Neural cell (in vitro differentiated cells): ENCODE measurements around the gene SLC6A9. TPM values are rescaled to one million over a fixed set of nuclear protein-coding genes. Genes with fewer than 3 reads are reported as not detected.

Source experiments
- H2AFZ ChIP-seq: fragments of 200-600, 300-800 bp; sonication (generic), shearing (Covaris generic); 2 replicates; pipeline ENCODE4 v1.6.0; 2014; ENCODE audit warnings: low read depth, mild to moderate bottlenecking, antibody characterized with exemption, low read length, moderate library complexity
- H3F3A ChIP-seq: fragments of 200-600 bp; shearing (Covaris generic); 2 replicates; pipeline ENCODE4 v1.6.1; 2016; ENCODE audit warnings: mild to moderate bottlenecking, moderate library complexity, mixed read lengths, antibody characterized with exemption, low read length; ENCODE audit not compliant: insufficient read depth, poor library complexity, severe bottlenecking
- H3K27ac ChIP-seq: fragments of 200-600, 300-800 bp; sonication (generic), shearing (Covaris generic); 2 replicates; pipeline ENCODE4 v1.5.1; 2014; ENCODE audit warnings: mild to moderate bottlenecking, low read length, moderate library complexity
- H3K27me3 ChIP-seq: fragments of 300-800, 200-600 bp; sonication (generic), shearing (Covaris generic); 2 replicates; pipeline ENCODE4 v1.6.0; 2014; ENCODE audit warnings: mild to moderate bottlenecking, low read depth, low read length, moderate library complexity; ENCODE audit not compliant: insufficient read depth
- H3K36me3 ChIP-seq: fragments of 300-800, 200-600 bp; sonication (generic), shearing (Covaris generic); 2 replicates; pipeline ENCODE4 v1.5.1; 2014; ENCODE audit warnings: mild to moderate bottlenecking, antibody characterized with exemption, low read length, moderate library complexity; ENCODE audit not compliant: insufficient read depth
- H3K4me2 ChIP-seq: fragments of 300-800, 200-600 bp; sonication (generic), shearing (Covaris generic); 2 replicates; pipeline ENCODE4 v1.6.0; 2014; ENCODE audit warnings: mild to moderate bottlenecking, low read length
- H3K4me3 ChIP-seq: fragments of 300-800, 200-600 bp; sonication (generic), shearing (Covaris generic); 2 replicates; pipeline ENCODE4 v1.5.1; 2014; ENCODE audit warnings: mild to moderate bottlenecking, low read length, moderate library complexity
- H3K79me2 ChIP-seq: fragments of 200-600 bp; shearing (Covaris generic); replicated peaks from 2 replicates; pipeline ENCODE4 v1.6.0; 2014; ENCODE audit warnings: mild to moderate bottlenecking, low read length, moderate library complexity; ENCODE audit not compliant: insufficient read depth
- H3K9ac ChIP-seq: fragments of 300-800, 200-600 bp; sonication (generic), shearing (Covaris generic); 2 replicates; pipeline ENCODE4 v1.6.1; 2016; ENCODE audit warnings: mild to moderate bottlenecking, low read length, mixed read lengths
- H3K9me2 ChIP-seq: fragments of 200-600 bp; shearing (Covaris generic); 2 replicates; pipeline ENCODE4 v1.6.1; 2016; ENCODE audit warnings: mild to moderate bottlenecking, low read length, mixed read lengths; ENCODE audit not compliant: insufficient read depth
- H3K9me3 ChIP-seq: fragments of 200-600, 300-800 bp; sonication (generic), shearing (Covaris generic); 2 replicates; pipeline ENCODE4 v1.6.1; 2016; ENCODE audit warnings: mild to moderate bottlenecking, mixed run types, low read length, moderate library complexity, mixed read lengths
- H4K20me1 ChIP-seq: fragments of 200-600 bp; shearing (Covaris generic); 2 replicates; pipeline ENCODE4 v1.6.1; 2016; ENCODE audit warnings: mild to moderate bottlenecking, mixed run types; ENCODE audit not compliant: insufficient read depth
- CTCF ChIP-seq: fragments of 450-650 bp; IDR thresholded peaks from 2 replicates; pipeline ENCODE4 v1.5.1; 2014; ENCODE audit warnings: antibody characterized with exemption, mild to moderate bottlenecking, moderate library complexity; ENCODE audit not compliant: poor library complexity, severe bottlenecking
- EP300 ChIP-seq: fragments of 450-650 bp; conservative IDR thresholded peaks from 2 replicates; pipeline ENCODE4 v1.6.1; 2014; ENCODE audit warnings: antibody characterized with exemption, mild to moderate bottlenecking, moderate library complexity; ENCODE audit not compliant: poor library complexity, severe bottlenecking
- EZH2 ChIP-seq: fragments of 200-600, 300-800 bp; shearing (Covaris generic), sonication (generic); IDR thresholded peaks from 2 replicates; pipeline ENCODE4 v1.6.1; 2014; ENCODE audit warnings: antibody characterized with exemption, low read length, borderline replicate concordance, mild to moderate bottlenecking; ENCODE audit not compliant: insufficient read depth, poor library complexity, severe bottlenecking
- MXI1 ChIP-seq: fragments of 450-650 bp; conservative IDR thresholded peaks from 2 replicates; pipeline ENCODE4 v1.6.1; 2014; ENCODE audit warnings: antibody characterized with exemption, mild to moderate bottlenecking; ENCODE audit not compliant: poor library complexity, severe bottlenecking
- POLR2AphosphoS5 ChIP-seq: IDR thresholded peaks from 2 replicates; pipeline ENCODE4 v1.6.1; 2012
- RAD21 ChIP-seq: fragments of 450-650 bp; conservative IDR thresholded peaks from 2 replicates; pipeline ENCODE4 v1.6.1; 2014; ENCODE audit warnings: antibody characterized with exemption, mild to moderate bottlenecking, moderate library complexity
- REST ChIP-seq: IDR thresholded peaks from 2 replicates; pipeline ENCODE4 v1.6.1; 2012; ENCODE audit warnings: borderline replicate concordance
- SMC3 ChIP-seq: fragments of 450-650 bp; conservative IDR thresholded peaks from 2 replicates; pipeline ENCODE4 v1.6.1; 2014; ENCODE audit warnings: antibody characterized with exemption, mild to moderate bottlenecking, moderate library complexity; ENCODE audit not compliant: poor library complexity
- TAF1 ChIP-seq: IDR thresholded peaks from 2 replicates; pipeline ENCODE4 v1.6.1; 2012; ENCODE audit warnings: low read depth
- polyA plus RNA-seq: library from polyadenylated mRNA; depleted of rRNA; stranded (reverse); fragments of >200 nt; gene quantifications from 2 replicates; pipeline ENCODE4 v1.2.3, GENCODE V29; 2014

The SLC6A9 gene
- polyA plus RNA-seq, 1 donor from 2014 or later: 1.3 TPM

- Histone ChIP-seq H3K4me3 (no peak overlapping the region), H3K36me3 (no peaks in the 10 kb centered on the region), H3K79me2 (no peaks in the 10 kb centered on the region), H3K27ac (no peak overlapping the region), H3K27me3 (no peaks in the 10 kb centered on the region), H3F3A (no peaks in the 10 kb centered on the region), H3K9me3 (no peaks in the 10 kb centered on the region), H3K4me2 (no peak overlapping the region), H4K20me1 (no peaks in the 10 kb centered on the region), H3K9me2 (no peaks in the 10 kb centered on the region), H2AFZ (no peak overlapping the region), H3K9ac (no peak overlapping the region)
- TF ChIP-seq SMC3: no peak
- no peak for TF ChIP-seq POLR2AphosphoS5
- TF ChIP-seq EP300: no peak
- no peak for TF ChIP-seq RAD21
- no peak for TF ChIP-seq CTCF
- TF ChIP-seq TAF1: no peak
- TF ChIP-seq MXI1: no peak
- TF ChIP-seq REST: no peak
- no peak for TF ChIP-seq EZH2
These were observed 28.5 kb upstream of the SLC6A9 start for GRCh38 chr1:44059664-44060355.

- no peaks in the 10 kb centered on the region for H3F3A ChIP-seq
- H3K27ac ChIP-seq: no peak overlapping the region
- H3K36me3 ChIP-seq: no peaks in the 10 kb centered on the region
- no peak overlapping the region for H3K9ac ChIP-seq
- H3K79me2 ChIP-seq: no peaks in the 10 kb centered on the region
- no peak overlapping the region for H3K4me3 ChIP-seq
- no peaks in the 10 kb centered on the region for H4K20me1 ChIP-seq
- no peaks in the 10 kb centered on the region for H3K9me3 ChIP-seq
- H3K9me2 ChIP-seq: no peaks in the 10 kb centered on the region
- no peak overlapping the region for H2AFZ ChIP-seq
- no peak overlapping the region for H3K4me2 ChIP-seq
- TF ChIP-seq SMC3: no peak
- no peak for TF ChIP-seq MXI1
- TF ChIP-seq EP300: no peak
- no peak for TF ChIP-seq EZH2
- TF ChIP-seq RAD21: no peak
- TF ChIP-seq TAF1: no peak
- TF ChIP-seq REST: no peak
- TF ChIP-seq POLR2AphosphoS5: no peak
- TF ChIP-seq CTCF: no peak
- no peaks in the 10 kb centered on the region for H3K27me3 ChIP-seq
These were observed 27.9 kb upstream of the SLC6A9 start for GRCh38 chr1:44059212-44059611.
